ENCODE measurements around the gene YLPM1.

GRCh38 chr14:74853581-74853980 is 90.5 kb downstream of the YLPM1 start:
- TF ChIP-seq ZNF664 (tag by site-specific recombination; IDR thresholded peaks at IDR 0.05), result no peak
- no peak for TF ChIP-seq PRDM2 (tag by site-specific recombination; IDR thresholded peaks at IDR 0.05; ENCODE audit: borderline replicate concordance)

Measured in HEK293 (cell line).